PC-9 (cell line): ENCODE data around the gene RCBTB2.

Source experiments
- EZH2 ChIP-seq: fragments of 200-600 bp; sonication (generic); IDR thresholded peaks from 2 replicates; pipeline ENCODE4 v1.8.0; 2017; ENCODE audit warnings: antibody characterized with exemption, low read depth
- TF ChIP-seq, protein P1 (sequence below): fragments of 200-600 bp; sonication (generic); conservative IDR thresholded peaks from 2 replicates; pipeline ENCODE4 v1.6.1; 2017; ENCODE audit warnings: mixed run types, antibody characterized with exemption, mild to moderate bottlenecking, moderate library complexity

DNA sequence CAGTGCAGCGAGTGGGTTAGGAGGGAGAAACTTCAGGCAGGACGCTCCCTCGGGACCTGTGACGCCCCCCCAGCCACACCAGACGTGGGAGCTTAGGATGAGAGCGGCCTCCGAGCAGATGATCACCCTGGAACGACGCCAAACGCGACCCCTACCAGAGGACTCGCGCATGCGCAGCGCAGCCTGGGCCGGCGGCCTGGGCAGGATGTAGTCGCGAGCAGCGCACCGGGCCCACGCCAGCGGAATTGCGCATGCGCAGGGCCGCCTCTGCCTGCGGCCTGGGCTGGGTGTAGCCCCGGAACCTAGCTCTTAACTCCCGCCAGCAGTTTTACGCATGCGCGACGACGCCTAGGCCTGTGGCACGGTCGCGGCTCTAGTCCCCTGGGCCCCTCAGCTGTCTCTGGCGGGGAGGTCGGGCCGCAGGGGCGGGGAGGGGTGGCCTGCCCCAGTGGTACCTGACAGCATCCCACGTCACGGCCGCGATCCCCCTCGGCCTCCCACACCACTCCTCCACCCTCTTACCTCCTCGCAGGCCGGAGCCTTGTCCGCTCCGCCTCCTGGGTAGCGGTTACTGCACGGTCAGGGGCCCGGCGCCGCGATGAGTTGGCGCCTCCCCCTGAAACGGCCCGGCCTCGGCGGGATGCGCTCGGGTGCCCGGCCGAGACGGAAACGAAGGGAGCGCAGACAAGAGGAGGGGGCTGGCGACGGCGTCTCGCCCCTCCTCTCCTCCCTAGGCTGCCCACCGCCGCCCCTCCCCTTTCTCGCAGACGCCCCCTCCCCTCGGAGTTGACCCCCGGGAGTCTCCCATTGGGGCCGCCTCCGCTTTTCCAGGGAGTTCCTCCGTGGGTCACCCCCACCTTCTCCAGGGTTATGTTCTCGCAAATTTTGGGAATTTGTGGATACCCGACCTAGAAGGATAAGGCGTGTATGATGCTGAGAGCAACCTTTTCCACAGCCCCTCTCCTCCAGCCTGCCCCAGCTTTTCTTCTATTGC lies at the start of gene RCBTB2:
- TF ChIP-seq, protein P1, sequence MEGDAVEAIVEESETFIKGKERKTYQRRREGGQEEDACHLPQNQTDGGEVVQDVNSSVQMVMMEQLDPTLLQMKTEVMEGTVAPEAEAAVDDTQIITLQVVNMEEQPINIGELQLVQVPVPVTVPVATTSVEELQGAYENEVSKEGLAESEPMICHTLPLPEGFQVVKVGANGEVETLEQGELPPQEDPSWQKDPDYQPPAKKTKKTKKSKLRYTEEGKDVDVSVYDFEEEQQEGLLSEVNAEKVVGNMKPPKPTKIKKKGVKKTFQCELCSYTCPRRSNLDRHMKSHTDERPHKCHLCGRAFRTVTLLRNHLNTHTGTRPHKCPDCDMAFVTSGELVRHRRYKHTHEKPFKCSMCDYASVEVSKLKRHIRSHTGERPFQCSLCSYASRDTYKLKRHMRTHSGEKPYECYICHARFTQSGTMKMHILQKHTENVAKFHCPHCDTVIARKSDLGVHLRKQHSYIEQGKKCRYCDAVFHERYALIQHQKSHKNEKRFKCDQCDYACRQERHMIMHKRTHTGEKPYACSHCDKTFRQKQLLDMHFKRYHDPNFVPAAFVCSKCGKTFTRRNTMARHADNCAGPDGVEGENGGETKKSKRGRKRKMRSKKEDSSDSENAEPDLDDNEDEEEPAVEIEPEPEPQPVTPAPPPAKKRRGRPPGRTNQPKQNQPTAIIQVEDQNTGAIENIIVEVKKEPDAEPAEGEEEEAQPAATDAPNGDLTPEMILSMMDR, result no peak
- no peak for TF ChIP-seq EZH2
